ENCODE data around the gene PADI6. TPM values are rescaled to one million over a fixed set of nuclear protein-coding genes. Genes with fewer than 3 reads are reported as not detected.

Gene PADI6
- total RNA-seq (ENCODE audit: low replicate concordance), result not detected in 2 replicates
- long read RNA-seq, result 0 reads

GRCh38 chr1:17371896-17372295 lies at the start of gene PADI6:
PADI6 (plus strand) TSS chr1:17372196; CDS start chr1:17372246, 50 bp downstream.
- DNase-seq (ENCODE audit: extremely low spot score, unreplicated experiment), result no peak
- no peaks in the 10 kb centered on the region for H3K36me3 Mint-ChIP-seq
- H3K9me3 Mint-ChIP-seq, result peaks cover 4% of the 10 kb centered on the region
- H3K4me1 Mint-ChIP-seq (ENCODE audit: unreplicated experiment), result no peaks in the 10 kb centered on the region
- no peak within 1 kb of the TSS for H3K4me3 Mint-ChIP-seq
- TF ChIP-seq CTCF (conservative IDR thresholded peaks at IDR 0.05), result no peak
- H3K27me3 Mint-ChIP-seq, result peaks cover 13% of the 10 kb centered on the region
- H3K27ac Mint-ChIP-seq, result no peak within 1 kb of the TSS

- Mint-ChIP-seq H3K9me3 (peaks cover 4% of the 10 kb centered on the region), H3K4me3 (no peak overlapping the region), H3K36me3 (no peaks in the 10 kb centered on the region), H3K27ac (no peak overlapping the region), H3K27me3 (peaks cover 7% of the 10 kb centered on the region), H3K4me1 (ENCODE audit: unreplicated experiment) (no peaks in the 10 kb centered on the region)
- DNase-seq (ENCODE audit: extremely low spot score, unreplicated experiment), result no peak
- TF ChIP-seq CTCF (conservative IDR thresholded peaks at IDR 0.05), result no peak
These were observed 43.1 kb upstream of the PADI6 start for GRCh38 chr1:17328855-17329254.

- Mint-ChIP-seq H3K4me3 (no peak overlapping the region), H3K27ac (no peak overlapping the region), H3K36me3 (no peaks in the 10 kb centered on the region), H3K27me3 (peaks cover 9% of the 10 kb centered on the region), H3K9me3 (peaks cover 4% of the 10 kb centered on the region), H3K4me1 (ENCODE audit: unreplicated experiment) (no peaks in the 10 kb centered on the region)
- TF ChIP-seq CTCF (conservative IDR thresholded peaks at IDR 0.05), result no peak
- no peak for DNase-seq (ENCODE audit: extremely low spot score, unreplicated experiment)
These were observed 42.4 kb upstream of the PADI6 start for GRCh38 chr1:17329610-17330009.

GRCh38 chr1:17330856-17331255 lies 41.1 kb upstream of the PADI6 start:
- no peak for TF ChIP-seq CTCF (conservative IDR thresholded peaks at IDR 0.05)
- Mint-ChIP-seq H3K27ac (no peak overlapping the region), H3K4me1 (ENCODE audit: unreplicated experiment) (no peaks in the 10 kb centered on the region), H3K27me3 (peaks cover 9% of the 10 kb centered on the region), H3K36me3 (no peaks in the 10 kb centered on the region), H3K9me3 (peaks cover 4% of the 10 kb centered on the region), H3K4me3 (no peak overlapping the region)
- DNase-seq (ENCODE audit: extremely low spot score, unreplicated experiment), result no peak

- Mint-ChIP-seq H3K9me3 (peaks cover 4% of the 10 kb centered on the region), H3K4me1 (ENCODE audit: unreplicated experiment) (no peaks in the 10 kb centered on the region), H3K36me3 (no peaks in the 10 kb centered on the region), H3K4me3 (no peak overlapping the region), H3K27me3 (peaks cover 18% of the 10 kb centered on the region), H3K27ac (no peak overlapping the region)
- DNase-seq (ENCODE audit: extremely low spot score, unreplicated experiment), result no peak
- TF ChIP-seq CTCF (conservative IDR thresholded peaks at IDR 0.05), result no peak
These were observed 38.9 kb upstream of the PADI6 start for GRCh38 chr1:17333081-17333480.
